NCI-H128 (cell line): Measurements from ENCODE around the gene CTTN.

Source experiments
- DNase-seq: peaks from one replicate; lab custom pipeline; 2025; ENCODE audit not compliant: unreplicated experiment; lab: John Stamatoyannopoulos, UW

Gene CTTN

DNA sequence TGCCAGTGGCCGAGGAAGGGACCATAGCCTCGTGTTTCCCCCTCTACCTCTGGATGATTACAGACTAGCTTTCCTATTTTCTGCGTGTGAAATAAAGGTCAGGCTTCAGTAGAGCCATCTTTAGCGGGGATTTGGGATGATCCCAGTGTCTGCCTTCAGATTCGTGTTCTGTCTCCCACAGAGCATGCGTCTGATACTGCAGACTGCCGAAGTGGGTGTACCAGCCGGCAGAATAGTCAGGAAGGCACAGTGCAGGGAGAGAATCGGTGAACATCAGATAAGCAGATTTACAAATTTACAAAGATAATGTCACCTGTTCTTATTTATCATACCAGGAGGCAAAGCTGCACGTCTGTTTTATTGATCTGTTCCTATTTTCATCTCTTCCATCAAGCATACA lies 11.1 kb downstream of the CTTN start:
- no peak for DNase-seq

DNA sequence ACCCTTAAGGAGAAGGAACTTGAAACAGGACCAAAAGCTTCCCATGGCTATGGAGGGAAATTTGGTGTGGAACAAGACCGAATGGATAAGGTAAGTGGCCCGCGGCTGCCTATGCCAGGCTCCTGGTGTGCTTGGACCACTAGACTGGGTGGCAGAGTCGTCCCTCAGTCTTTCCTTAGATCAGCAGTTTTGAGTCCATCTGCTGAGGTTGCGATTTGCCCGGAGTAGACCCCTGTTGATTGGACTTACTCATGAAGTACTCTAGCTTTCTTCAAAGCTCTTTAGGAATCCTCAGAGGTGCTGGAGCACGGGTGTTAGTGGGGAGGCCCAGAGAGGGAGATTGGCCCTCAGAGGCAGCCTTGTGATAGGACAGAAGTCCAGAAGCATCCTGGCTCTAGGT lies 11.5 kb downstream of the CTTN start:
- DNase-seq, result no peak

DNA sequence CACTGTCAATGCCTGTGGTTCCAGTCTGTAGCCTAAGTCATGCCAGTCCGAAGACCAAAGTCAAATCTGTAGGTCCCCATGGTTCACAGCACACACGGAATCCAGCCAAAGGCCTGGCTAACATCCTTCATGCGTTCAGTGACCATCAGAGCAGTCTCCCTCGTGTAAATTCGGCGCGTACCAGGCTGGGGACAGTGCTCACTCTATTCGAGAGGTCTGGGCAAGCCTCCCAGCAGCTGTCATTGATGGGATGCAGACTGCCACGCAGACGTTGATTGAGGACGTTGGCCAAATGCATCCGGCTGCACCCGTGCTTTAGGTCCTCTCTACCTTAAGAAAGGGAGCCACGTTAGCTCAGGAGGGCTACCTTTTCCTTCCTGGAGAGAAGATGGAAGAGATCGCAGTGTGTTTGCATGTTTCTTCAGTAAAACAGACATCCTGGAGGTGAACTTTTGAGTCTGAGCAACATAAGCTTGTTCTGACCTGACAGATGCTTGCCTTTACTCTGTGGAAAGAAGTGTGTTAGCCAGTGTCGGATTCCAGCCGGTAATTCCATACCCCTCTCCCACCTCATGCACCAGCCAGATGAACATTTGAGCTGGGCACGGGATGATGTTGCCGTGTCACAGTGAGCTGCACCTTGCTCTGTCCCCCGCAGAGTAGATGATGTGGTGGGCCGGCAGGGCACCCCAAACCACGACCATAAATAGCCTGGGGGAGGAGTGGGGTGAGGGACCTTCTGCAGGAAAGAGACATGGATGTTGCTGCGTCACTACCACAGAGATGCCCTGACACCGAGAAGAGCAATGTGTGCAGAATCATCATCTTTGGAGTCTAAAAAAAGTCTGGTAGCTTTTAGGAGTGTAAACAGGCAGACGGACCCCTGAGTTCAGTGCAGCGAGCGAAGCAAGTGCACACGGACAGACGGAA lies 12.2 kb downstream of the CTTN start:
- no peak for DNase-seq

DNA sequence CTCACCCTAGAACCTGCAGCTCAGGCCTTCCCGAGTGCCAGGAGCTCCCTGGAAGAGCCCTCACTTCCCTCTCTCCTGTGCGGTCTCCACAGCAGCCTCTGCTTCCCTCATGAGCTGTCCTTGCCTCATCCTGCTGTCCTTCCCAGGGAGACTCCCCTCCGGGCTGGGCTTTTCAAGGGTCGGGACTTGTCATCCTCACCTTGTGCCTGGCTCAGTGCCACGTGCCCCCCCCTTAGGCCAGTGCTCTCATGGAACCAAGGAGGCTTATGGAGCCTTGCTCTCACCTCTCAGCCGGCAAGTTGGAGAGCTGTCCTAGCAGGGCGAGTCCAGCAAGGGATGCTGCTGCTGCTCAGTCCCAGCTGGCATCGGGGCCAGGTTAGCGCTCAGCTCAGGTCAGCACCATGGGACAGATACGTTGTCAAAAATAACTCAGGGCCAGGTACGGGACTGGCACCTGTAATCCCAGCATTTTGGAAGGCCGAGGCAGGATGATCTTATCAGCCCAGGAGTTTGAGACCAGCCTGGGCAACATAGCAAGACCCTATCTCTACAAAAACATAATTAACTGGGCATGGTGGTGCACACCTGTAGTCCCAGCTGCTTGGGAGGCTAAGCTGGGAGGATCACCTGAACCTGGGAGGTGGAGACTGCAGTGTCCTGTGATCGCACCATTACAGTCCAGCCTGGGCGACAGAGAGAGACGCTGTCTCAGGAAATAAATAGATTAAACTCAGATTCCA lies 13.6 kb downstream of the CTTN start:
- no peak for DNase-seq

DNA sequence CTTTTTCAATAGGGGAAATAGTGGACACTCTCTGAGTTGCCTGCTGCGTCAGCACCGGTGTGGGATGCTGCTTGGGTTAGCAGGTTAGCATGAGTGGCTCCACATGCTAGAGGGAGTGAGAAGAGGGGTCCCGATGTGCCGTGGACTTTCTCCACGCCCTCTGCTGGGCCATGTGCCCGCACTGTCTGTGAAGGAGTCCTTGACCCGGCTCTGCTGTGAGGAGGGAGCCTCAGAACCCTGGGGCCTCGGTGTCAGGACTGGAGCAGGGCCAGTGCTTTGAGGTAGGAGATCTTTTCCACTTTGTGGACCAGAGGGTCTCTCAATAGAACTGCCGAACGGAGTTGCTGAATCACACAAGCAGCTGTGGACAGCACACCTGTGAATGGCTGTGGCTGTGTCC lies 14.8 kb downstream of the CTTN start:
- no peak for DNase-seq

DNA sequence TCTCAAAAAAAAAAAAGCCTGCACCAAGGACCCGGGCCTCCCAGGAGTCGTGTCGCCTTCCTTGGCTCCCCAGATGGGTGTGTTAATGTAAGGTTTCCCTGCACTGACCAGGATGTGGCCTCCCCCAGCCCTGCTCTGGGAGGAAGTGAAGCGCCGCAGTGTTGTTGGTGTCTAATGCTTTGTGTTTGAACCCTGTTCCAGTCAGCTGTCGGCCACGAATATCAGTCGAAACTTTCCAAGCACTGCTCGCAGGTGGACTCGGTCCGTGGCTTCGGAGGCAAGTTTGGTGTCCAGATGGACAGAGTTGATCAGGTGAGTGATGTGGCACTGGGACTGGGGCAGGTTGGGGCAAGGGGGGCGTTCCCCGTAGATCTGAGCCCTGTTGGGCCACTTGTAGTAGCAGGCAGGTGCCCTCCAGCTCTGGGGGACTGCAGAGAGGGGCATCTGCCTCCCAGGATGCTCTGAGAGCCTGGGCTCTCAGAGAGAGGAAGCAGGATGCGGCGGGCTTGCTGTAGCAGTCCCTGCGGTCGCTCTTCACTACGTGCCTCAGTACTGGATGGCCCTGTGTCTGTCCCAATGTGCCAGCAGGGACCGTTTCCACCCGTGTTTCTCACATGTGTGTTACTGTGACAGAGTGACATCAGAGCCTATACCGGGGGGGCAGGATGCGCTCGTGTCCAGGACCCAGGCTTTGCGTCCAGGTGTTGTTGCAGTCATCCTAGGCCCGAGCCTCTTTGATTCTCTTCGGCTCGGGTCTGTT lies 16.2 kb downstream of the CTTN start:
- no peak for DNase-seq

DNA sequence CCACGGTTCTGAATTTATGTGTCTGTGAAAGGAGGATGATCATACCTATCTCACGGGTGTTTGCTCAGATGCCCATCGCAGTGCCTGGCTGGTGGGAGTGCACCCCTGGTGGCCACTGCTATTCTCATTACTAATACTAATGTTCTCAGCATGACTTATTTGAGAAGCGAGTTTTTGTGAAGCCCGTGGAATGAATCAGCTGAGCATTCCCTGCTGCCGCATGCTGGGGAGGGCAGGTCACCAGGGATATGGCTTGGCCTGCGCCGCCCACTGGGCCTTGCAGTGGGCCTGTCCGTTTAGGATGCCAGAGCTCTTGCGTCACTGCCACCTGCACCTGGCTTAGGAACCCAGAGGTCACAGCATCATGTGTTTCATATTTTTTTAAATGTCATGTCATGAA lies 16.9 kb downstream of the CTTN start:
- DNase-seq, result no peak

DNA sequence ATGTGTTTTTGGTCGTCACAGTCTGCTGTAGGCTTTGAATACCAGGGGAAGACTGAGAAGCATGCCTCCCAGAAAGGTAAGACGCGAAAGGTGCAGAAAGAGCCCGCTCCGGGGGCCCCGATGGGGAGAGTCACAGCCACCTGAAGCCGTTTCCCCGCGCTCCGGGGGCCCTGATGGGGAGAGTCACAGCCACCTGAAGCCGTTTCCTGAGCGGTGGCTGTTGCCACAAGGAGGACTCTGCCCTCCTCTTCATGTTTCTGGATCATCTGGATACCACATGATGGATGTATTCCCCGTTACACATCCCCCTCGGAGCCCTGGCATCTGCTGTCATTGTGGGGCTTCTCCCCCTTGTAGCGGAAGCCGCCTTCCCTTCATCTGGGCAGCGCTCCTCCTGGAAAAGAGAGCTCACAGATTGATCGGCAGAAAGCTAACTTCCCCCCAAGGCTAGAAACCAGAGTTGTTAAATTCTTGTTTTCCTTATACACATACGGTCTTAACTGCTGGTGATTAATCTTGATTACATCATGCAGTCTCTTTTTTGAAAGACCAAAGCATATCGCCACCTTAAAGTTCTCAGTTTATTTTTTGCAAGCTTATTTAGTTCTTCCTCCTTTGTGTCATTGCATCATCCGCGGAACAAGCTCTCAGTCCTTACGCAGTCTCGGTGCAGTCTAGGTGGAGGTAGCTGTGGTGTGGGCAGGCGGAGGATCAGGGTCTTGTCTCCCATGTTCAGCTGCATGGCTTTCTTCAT lies 17.5 kb downstream of the CTTN start:
- no peak for DNase-seq

DNA sequence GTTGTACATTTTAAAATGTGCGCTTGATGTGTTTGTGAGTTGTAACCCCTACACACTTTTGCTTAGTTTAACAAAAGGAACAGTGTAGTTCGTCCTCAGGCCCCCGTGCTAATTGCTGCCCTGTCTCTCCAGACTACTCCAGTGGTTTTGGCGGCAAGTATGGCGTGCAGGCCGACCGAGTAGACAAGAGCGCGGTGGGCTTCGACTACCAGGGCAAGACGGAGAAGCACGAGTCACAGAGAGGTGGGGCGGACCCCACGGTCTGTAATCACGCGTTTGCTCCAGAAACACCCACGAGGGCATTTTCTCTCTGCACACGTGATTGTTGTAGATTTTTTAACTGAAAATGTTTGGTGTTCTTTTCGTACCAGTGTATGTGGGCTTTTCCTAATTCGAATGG lies 18.6 kb downstream of the CTTN start:
- no peak for DNase-seq

DNA sequence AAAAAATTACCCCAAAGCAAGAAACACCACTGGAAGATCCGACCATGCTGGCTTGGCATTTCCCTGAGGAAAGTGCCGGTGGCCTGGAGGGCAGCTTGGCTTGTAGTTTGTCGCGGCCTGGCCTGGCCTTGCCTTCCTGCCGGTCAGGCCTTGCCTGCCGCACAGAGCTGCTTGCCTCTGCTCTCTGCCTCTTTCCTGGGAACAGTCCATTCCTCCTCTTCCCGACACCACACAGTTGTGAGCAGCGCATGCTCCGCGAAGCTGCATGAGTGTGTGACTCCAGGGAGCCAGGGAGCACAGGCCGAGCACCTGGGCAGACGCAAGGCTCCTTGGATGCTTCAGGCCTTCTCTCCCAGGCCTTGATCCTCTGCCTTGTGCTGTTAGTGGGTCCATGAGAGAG lies 19.8 kb downstream of the CTTN start:
- DNase-seq, result no peak

DNA sequence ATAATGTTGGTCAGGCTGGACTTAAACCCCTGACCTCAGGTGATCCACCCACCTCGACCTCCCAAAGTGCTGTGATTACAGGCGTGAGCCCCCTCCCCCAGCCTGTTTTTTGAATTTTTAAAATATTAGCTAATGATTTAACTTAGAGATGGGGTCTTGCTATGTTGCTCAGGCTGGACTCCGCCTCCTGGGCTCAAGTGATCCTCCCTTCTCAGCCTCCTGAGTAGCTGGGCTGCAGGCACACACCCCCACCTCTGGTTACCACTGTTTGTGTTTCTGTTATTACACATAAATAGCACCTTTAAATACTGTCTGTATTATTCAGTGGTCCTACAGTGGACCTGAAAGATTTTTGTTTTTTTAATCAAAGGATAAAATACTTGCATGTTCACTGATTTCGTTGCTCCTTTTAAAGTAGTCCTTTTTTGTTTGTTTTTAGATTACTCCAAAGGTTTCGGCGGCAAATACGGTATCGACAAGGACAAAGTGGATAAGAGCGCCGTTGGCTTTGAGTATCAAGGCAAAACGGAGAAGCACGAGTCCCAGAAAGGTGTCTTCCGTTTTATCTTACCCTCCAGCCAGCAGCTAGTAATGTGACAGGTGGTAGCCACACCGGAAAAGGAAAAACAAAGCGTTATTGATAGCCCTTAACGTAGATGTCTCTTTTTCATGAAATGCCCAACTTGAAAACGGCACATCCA lies 21.1 kb downstream of the CTTN start:
- no peak for DNase-seq

DNA sequence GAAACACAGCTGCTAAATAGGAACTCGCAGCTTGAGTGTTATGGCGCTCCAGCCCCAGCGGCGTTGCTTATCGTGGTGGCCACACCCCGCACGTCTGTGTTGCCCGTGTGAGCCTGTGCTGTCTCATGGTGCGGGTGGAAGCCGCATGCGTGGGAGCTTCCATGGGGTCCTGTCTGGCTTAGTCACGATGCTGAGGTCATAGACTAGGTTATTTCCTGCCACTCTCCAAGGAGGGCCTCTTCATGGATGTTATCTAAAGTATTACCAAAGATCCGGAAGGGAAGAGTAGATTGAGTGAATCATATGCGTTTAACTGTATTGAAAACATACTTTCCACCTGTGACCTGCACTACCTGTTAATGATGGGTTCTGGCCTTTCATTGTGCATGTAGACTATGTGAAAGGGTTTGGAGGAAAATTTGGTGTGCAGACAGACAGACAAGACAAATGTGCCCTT lies 21.7 kb downstream of the CTTN start:
- no peak for DNase-seq

DNA sequence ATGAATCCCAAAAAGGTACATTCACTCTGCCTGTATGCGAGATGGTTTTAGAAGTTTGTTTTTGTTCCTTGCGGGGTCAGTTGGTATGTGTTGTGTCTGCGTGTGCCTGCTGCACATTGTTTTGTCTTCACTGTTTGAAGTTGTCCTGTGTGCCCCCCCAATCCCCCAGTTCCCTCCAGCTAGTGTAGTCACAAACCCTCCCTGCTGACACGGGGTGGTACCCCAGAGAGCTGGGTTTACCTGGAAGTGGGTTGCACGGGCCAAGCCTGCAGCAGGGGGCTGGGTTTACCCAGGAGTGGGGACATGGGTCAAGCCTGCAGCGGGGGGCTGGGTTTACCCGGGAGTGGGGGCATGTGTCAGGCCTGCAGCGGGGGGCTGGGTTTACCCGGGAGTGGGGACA lies 22.2 kb downstream of the CTTN start:
- DNase-seq, result no peak

DNA sequence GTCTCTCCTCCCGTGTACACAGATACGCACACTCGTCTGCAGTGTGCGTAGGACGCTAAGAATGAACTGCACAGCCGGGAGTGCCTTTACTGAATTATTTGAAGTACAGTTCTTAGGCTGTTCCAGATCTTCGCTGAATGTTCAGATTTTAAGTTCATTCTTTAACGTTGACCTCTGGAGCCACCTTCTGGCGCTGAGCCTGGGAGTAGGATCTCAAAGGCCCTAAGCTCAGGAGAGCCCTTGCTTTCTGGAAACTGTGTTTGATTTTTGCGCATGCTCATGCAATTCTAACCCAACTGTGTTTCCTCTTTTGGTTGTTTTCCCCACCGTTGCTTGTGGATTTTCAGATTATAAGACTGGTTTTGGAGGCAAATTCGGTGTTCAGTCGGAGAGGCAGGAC lies 22.8 kb downstream of the CTTN start:
- DNase-seq, result no peak

DNA sequence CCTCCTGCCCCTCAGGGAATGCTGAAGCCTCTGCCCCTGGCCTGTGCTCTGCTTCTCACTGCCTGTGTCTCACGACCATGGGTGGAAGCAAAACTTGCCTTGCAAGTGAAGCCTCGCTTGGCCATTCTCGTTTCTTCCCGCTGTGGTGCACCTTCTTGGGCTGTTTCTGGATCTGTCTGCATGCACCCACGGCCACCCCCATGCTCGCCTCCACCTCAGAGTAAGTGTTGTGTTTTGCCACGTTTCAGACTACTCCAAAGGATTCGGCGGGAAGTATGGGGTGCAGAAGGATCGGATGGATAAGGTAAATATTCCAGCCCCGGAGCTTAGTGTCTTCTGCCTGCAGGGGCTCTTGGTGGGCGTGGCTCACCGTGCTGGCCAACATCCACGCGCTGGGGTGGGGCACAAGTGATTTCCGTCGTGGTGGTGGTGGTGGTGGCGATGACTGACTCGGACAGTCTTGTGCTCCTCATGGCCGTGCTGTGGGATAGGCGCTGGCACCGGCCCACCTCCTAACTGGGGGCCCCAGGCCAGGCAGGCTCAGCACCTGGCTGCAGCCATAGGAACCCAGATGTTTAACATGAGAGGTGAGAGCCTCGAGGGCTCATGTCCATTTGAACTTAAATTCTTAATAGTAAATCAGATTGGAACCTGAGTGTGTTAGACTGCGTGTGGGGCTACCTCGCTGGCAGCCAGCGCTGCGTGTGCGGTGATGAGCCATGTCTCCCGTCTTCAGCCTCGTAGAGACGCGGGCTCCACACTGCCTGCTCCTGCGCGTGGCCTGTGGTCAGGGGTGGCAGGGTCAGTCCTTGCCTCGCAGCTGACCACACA lies 24.6 kb downstream of the CTTN start:
- DNase-seq, result no peak

DNA sequence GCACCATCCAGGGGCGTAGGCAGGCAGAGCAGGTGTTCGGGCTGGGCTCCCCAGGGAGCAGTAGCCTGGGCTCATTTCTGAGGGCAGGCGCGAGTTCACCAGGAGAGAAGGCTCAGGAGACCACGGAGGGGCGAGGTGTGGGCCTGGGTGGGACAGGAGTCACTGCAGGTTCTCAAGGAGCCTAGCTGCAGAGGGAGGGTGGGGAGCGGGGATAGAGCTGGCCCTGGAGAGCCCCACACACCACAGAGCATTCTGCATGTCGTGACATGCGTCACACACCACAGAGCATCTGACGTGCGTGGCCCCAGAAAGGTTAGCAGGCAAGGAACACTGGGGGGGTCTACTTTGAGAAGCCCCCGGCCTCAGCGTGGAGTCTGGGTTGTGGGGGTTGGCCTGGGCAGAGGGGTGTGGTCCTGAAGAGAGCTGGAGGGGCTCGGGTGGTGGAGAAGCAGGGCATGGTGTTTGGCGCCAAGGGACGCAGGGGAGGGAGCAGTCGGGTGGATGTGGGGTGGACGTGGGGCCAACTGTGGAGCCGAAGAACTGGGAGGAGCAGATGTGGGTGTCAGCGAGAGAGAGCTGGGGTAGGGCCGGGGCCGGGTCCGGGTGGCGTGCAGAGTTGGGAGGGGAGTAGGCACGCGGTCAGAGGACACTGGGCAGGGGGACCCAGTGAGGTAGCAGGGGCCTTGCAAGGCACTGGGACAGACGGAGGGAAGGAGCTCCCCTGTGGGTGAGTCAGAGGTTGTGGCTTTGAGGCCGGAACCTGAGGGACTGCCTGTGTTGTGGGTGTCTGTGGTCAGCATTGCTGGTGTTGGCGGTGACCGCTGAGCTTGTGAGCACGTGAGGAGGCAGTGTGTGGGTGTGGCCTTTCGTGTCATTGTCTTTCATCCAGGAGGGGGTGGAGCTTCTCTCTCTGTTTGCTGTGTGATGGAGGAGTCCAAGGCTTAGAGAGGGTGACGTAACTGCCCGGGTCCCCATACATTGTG lies 25.5 kb downstream of the CTTN start:
- DNase-seq, result no peak

DNA sequence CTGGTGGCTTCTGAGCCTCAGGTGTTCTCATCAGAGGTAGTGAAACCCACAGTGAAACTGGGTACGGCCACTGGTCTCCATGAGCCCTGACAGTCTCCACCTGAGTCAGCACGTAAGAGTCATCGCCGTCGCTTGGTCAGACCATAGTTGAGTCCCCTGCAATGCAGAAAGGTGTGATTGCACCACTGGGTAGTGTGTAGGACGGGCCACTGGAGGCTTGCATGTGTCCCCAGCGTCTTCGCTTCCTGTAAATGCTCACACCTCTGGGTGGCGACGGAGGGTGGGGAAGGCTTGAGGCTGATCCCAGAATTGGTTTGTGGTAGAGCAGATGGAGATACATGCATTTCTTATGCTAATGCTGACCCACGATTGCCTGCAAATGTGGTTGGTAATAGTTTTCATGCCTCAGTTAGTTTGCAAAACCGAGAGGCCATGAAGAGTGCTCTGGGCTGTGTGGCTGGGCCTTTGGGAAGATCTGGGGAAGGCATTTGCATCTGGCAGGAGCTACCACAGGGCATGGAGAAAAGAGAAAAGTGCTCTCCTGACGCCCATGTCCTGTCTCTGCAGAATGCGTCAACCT lies 26.5 kb downstream of the CTTN start:
- no peak for DNase-seq

DNA sequence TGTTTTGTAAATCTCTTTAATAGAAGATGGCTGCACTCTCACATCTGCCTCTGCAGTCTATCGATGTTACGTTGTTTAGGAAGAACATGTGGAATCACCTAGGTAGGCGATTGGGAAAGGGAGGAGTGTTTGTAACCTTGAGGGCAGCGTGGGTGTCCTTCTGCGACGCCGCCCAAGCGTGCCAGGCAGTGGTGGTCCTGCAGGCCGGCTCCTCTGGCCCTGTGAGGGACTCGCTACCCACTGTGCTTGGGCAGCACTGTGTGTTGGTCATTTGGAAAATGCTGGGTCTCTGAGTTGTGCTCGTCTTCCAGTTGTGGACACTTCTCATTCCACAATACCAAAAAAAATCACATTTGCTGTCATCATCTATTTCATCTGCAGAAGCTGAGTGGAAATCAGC lies 29.1 kb downstream of the CTTN start:
- no peak for DNase-seq
